Measurements from ENCODE around the gene TRPT1. TPM values are rescaled to one million over a fixed set of nuclear protein-coding genes. Genes with fewer than 3 reads are reported as not detected.
A peak's percentile ranks its signal among the peaks of the same experiment; 100 is the strongest.

The TRPT1 gene
- total and polyA plus RNA-seq, 9 of the 15 experiments (the other 6 are each of a cell fraction or from before 2014, with no cell fraction given): 4.6 to 41.7 (median 23.1) TPM

DNA sequence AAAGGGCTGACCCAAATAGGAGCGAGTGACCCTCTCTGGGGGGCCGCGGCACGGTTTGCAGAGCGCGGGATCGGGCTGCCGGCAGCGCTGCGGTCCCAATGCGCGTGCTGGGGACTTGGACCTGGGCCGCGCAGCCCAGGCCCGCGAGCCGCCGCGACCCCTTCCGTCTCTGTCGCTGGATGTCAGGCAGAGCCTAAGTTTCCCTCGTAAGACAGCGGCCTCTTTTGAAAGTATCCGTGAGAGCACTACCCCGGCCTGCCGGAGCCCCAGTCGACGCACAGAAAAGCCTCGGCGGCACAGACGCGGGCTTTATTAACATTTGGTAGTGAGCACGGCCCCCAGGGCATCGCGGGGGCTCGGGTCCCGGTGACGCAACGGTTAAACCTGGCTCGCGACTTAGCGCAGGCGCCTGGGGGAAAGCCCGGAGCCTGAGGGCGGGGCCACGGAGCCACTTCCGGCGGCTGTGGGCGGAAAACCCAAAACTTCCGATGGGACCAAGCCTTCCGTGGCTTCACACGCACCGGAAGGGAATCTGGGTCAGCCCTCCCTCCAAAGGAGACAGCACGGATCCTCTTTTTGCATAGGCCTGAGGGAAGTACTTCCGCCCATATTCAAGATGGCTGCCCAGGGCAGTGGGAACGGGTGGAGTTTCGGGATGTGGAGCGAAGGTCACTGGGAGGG lies 43.7 kb upstream of the TRPT1 start (continued):
- TF ChIP-seq ELF2 (CRISPR knock-in tag; IDR thresholded peaks at IDR 0.05) (peak; percentile 100), MAFG (tag; conservative IDR thresholded peaks at IDR 0.05) (no peak), ZNF717 (CRISPR knock-in tag; IDR thresholded peaks at IDR 0.05) (no peak), ZNF583 (CRISPR knock-in tag; IDR thresholded peaks at IDR 0.05) (peak; percentile 44; the same call in 1 of the 2 replicates), ZNF445 (CRISPR knock-in tag; IDR thresholded peaks at IDR 0.05; ENCODE audit: low read depth) (no peak), ZNF197 (CRISPR knock-in tag; IDR thresholded peaks at IDR 0.05; ENCODE audit: low read depth) (peak; percentile 34; the same call in 1 of the 2 replicates), DIDO1 (tag; IDR thresholded peaks at IDR 0.05; ENCODE audit: low read depth) (0 out of 2 replicates have a peak, but pooled peaks have one; percentile 65), DDX20 (tag; IDR thresholded peaks at IDR 0.05; ENCODE audit: low read depth) (no peak), HMG20A (CRISPR knock-in tag; conservative IDR thresholded peaks at IDR 0.05) (no peak), MIER1 (IDR thresholded peaks at IDR 0.05; ENCODE audit: low read depth) (no peak), ZNF592 (IDR thresholded peaks at IDR 0.05) (peak; percentile 63; the same call in 1 of the 2 replicates), RB1 (IDR thresholded peaks at IDR 0.05; ENCODE audit: low read depth) (peak; percentile 53; the same call in 1 of the 2 replicates), PHTF2 (CRISPR knock-in tag; IDR thresholded peaks at IDR 0.05) (no peak), TBP (optimal IDR thresholded peaks at IDR 0.05; ENCODE audit: low read depth, low read length) (peak; percentile 75), ZNF398 (CRISPR knock-in tag; IDR thresholded peaks at IDR 0.05) (no peak), KLF16 (IDR thresholded peaks at IDR 0.05) (no peak), CREM (IDR thresholded peaks at IDR 0.05; ENCODE audit: low read depth) (peak; percentile 90)
- TF ChIP-seq, protein P1, sequence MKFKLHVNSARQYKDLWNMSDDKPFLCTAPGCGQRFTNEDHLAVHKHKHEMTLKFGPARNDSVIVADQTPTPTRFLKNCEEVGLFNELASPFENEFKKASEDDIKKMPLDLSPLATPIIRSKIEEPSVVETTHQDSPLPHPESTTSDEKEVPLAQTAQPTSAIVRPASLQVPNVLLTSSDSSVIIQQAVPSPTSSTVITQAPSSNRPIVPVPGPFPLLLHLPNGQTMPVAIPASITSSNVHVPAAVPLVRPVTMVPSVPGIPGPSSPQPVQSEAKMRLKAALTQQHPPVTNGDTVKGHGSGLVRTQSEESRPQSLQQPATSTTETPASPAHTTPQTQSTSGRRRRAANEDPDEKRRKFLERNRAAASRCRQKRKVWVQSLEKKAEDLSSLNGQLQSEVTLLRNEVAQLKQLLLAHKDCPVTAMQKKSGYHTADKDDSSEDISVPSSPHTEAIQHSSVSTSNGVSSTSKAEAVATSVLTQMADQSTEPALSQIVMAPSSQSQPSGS (CRISPR knock-in tag; IDR thresholded peaks at IDR 0.05): 0 out of 2 replicates have a peak, but pooled peaks have one; percentile 58
- TF ChIP-seq, protein P2, sequence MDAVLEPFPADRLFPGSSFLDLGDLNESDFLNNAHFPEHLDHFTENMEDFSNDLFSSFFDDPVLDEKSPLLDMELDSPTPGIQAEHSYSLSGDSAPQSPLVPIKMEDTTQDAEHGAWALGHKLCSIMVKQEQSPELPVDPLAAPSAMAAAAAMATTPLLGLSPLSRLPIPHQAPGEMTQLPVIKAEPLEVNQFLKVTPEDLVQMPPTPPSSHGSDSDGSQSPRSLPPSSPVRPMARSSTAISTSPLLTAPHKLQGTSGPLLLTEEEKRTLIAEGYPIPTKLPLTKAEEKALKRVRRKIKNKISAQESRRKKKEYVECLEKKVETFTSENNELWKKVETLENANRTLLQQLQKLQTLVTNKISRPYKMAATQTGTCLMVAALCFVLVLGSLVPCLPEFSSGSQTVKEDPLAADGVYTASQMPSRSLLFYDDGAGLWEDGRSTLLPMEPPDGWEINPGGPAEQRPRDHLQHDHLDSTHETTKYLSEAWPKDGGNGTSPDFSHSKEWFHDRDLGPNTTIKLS (IDR thresholded peaks at IDR 0.05; ENCODE audit: borderline replicate concordance, low read depth): no peak
